GM12878 (cell line): Measurements from ENCODE around the gene SMAD4. TPM values are rescaled to one million over a fixed set of nuclear protein-coding genes. Genes with fewer than 3 reads are reported as not detected.

ENCODE experiments used
- EED ChIP-seq: sonication (generic); IDR thresholded peaks from 2 replicates; pipeline ENCODE4 v1.6.1; 2016; ENCODE audit warnings: antibody characterized with exemption, low read depth
- GABPA ChIP-seq: IDR thresholded peaks from 2 replicates; pipeline ENCODE4 v1.6.1; 2014; ENCODE audit warnings: antibody characterized with exemption, low read depth, mild to moderate bottlenecking, inconsistent platforms
- HDAC6 ChIP-seq: fragments of 200-600 bp; sonication (generic); IDR thresholded peaks from one replicate; pipeline ENCODE4 v1.8.0; 2017; ENCODE audit warnings: antibody characterized with exemption; ENCODE audit not compliant: unreplicated experiment
- IRF4 ChIP-seq: IDR thresholded peaks from 2 replicates; pipeline ENCODE4 v1.6.1; 2011; ENCODE audit warnings: low read depth, low read length
- ZNF622 ChIP-seq: fragments of 450-650 bp; IDR thresholded peaks from 2 replicates; pipeline ENCODE4 v1.6.1; 2017; ENCODE audit warnings: mild to moderate bottlenecking, inconsistent platforms
- polyA plus RNA-seq, 11 experiments: library from polyadenylated mRNA; depleted of rRNA in 4 of 11; unstranded in 6 of 11; stranded (reverse) in 5 of 11; fragments of >200 nt; fragmentation: Nextera tagmentation in 4 of 11; fragmentation: Illumina TruSeq in 1 of 11; extraction: Ambion mirVana in 4 of 11; extraction: Trizol in 1 of 11; gene quantifications; 1 replicate in 1 of 11; 2 replicates in 10 of 11; pipeline versions ENCODE4 v1.2.1 to v1.2.3, GENCODE V29; 2011 to 2016; ENCODE audit warnings: inconsistent platforms in 2 of 11, missing spikeins in 2 of 11, low read depth in 1 of 11
- total RNA-seq, 4 experiments: library from RNA; depleted of rRNA in 3 of 4; stranded (reverse); fragments of >200 nt in 3 of 4; fragmentation: Illumina TruSeq in 1 of 4; extraction: Trizol in 1 of 4; gene quantifications; 2 replicates each; pipeline versions ENCODE4 v1.2.1 to v1.2.3, GENCODE V29; 2013 to 2021
- TF ChIP-seq, protein P1 (sequence below): IDR thresholded peaks from 2 replicates; pipeline ENCODE4 v1.6.1; 2011; ENCODE audit warnings: low read depth, low read length, improper control_type of control experiment, borderline replicate concordance
- TF ChIP-seq, protein P2 (sequence below): IDR thresholded peaks from 2 replicates; pipeline ENCODE4 v1.6.1; 2012; ENCODE audit warnings: improper control_type of control experiment, low read depth, low read length; ENCODE audit not compliant: insufficient replicate concordance

SMAD4 gene
- total and polyA plus RNA-seq, 10 of the 15 experiments (the other 5 are each of a cell fraction or from before 2014, with no cell fraction given), result 9.6 to 99.9 (median 37.5) TPM

DNA sequence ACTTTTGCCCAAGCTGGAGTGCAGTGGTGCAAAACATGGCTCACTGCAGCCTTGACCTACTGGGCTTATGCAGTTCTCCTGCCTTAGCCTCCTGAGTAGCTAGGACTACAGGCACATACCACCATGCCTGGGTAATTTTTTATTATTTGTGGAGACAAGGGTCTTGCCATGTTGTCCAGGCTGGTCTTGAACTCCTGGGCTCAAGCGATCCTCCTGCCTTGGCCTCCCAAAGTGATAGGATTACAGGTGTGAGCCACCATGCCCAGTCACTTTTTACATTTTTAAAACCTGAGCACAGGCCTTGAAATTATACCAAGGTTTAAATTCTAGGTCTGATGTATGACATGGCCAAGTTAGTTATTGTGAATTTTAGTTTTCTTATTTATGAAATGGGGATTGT lies 18.2 kb downstream of the SMAD4 start (continued):
- TF ChIP-seq, protein P1, sequence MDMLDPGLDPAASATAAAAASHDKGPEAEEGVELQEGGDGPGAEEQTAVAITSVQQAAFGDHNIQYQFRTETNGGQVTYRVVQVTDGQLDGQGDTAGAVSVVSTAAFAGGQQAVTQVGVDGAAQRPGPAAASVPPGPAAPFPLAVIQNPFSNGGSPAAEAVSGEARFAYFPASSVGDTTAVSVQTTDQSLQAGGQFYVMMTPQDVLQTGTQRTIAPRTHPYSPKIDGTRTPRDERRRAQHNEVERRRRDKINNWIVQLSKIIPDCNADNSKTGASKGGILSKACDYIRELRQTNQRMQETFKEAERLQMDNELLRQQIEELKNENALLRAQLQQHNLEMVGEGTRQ, result no peak
- TF ChIP-seq GABPA (no peak), ZNF622 (no peak), IRF4 (no peak), HDAC6 (no peak), EED (no peak)
- TF ChIP-seq, protein P2, sequence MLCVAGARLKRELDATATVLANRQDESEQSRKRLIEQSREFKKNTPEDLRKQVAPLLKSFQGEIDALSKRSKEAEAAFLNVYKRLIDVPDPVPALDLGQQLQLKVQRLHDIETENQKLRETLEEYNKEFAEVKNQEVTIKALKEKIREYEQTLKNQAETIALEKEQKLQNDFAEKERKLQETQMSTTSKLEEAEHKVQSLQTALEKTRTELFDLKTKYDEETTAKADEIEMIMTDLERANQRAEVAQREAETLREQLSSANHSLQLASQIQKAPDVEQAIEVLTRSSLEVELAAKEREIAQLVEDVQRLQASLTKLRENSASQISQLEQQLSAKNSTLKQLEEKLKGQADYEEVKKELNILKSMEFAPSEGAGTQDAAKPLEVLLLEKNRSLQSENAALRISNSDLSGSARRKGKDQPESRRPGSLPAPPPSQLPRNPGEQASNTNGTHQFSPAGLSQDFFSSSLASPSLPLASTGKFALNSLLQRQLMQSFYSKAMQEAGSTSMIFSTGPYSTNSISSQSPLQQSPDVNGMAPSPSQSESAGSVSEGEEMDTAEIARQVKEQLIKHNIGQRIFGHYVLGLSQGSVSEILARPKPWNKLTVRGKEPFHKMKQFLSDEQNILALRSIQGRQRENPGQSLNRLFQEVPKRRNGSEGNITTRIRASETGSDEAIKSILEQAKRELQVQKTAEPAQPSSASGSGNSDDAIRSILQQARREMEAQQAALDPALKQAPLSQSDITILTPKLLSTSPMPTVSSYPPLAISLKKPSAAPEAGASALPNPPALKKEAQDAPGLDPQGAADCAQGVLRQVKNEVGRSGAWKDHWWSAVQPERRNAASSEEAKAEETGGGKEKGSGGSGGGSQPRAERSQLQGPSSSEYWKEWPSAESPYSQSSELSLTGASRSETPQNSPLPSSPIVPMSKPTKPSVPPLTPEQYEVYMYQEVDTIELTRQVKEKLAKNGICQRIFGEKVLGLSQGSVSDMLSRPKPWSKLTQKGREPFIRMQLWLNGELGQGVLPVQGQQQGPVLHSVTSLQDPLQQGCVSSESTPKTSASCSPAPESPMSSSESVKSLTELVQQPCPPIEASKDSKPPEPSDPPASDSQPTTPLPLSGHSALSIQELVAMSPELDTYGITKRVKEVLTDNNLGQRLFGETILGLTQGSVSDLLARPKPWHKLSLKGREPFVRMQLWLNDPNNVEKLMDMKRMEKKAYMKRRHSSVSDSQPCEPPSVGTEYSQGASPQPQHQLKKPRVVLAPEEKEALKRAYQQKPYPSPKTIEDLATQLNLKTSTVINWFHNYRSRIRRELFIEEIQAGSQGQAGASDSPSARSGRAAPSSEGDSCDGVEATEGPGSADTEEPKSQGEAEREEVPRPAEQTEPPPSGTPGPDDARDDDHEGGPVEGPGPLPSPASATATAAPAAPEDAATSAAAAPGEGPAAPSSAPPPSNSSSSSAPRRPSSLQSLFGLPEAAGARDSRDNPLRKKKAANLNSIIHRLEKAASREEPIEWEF, result no peak
